Activated effector memory CD4-positive, alpha-beta T cell treated with anti-CD3 and anti-CD28 coated beads, Interleukin-2, amount 50 U/mL, for 16 hours (primary cell): ENCODE data around the gene CORO2B.

Source experiments
- DNase-seq: peaks from one replicate; pipeline ENCODE4 v3.0.0-alpha.2; 2020

CORO2B gene

GRCh38 chr15:68574629-68575028 is 4.2 kb upstream of the CORO2B start:
- DNase-seq, result no peak

GRCh38 chr15:68576235-68576892 is 2.4 kb upstream of the CORO2B start:
- DNase-seq, result no peak

- DNase-seq, result peak; percentile 71
These were observed 416 bp upstream of the CORO2B start for GRCh38 chr15:68578175-68578979.

GRCh38 chr15:68580026-68580882 is 1.5 kb downstream of the CORO2B start:
- no peak for DNase-seq

GRCh38 chr15:68580883-68581155 is 2.0 kb downstream of the CORO2B start:
- DNase-seq, result no peak

- DNase-seq, result no peak
These were observed 2.9 kb downstream of the CORO2B start for GRCh38 chr15:68581725-68582124.

- DNase-seq, result no peak
These were observed 3.4 kb downstream of the CORO2B start for GRCh38 chr15:68582236-68582635.

GRCh38 chr15:68582864-68583263 is 4.1 kb downstream of the CORO2B start:
- DNase-seq, result no peak

GRCh38 chr15:68583321-68583720 is 4.5 kb downstream of the CORO2B start:
- DNase-seq, result no peak

- DNase-seq, result no peak
These were observed 5.4 kb downstream of the CORO2B start for GRCh38 chr15:68583936-68584755.

GRCh38 chr15:68584756-68585573 is 6.2 kb downstream of the CORO2B start:
- no peak for DNase-seq

- DNase-seq, result no peak
These were observed 6.9 kb downstream of the CORO2B start for GRCh38 chr15:68585574-68586273.

- no peak for DNase-seq
These were observed 7.6 kb downstream of the CORO2B start for GRCh38 chr15:68586274-68586961.

GRCh38 chr15:68587769-68588385 is 9.1 kb downstream of the CORO2B start:
- no peak for DNase-seq

GRCh38 chr15:68589053-68589452 is 10.3 kb downstream of the CORO2B start:
- DNase-seq, result no peak

GRCh38 chr15:68589783-68590710 is 11.3 kb downstream of the CORO2B start:
- no peak for DNase-seq

- no peak for DNase-seq
These were observed 12.1 kb downstream of the CORO2B start for GRCh38 chr15:68590721-68591389.

GRCh38 chr15:68592054-68592453 is 13.3 kb downstream of the CORO2B start:
- no peak for DNase-seq
